HepG2 (cell line): ENCODE measurements around the gene CHRNB1. TPM values are rescaled to one million over a fixed set of nuclear protein-coding genes. Genes with fewer than 3 reads are reported as not detected.

ENCODE experiments used
- CENPBD1 ChIP-seq: sonication (generic); formaldehyde crosslinking; IDR thresholded peaks from 2 replicates; pipeline ENCODE4 v1.8.0; 2022; ENCODE audit warnings: missing genetic modification reagents, low read depth, mild to moderate bottlenecking, borderline replicate concordance
- DNMT1 ChIP-seq: sonication (generic); formaldehyde crosslinking; IDR thresholded peaks from 2 replicates; pipeline ENCODE4 v1.5.1; 2020; ENCODE audit warnings: mild to moderate bottlenecking, missing genetic modification reagents
- EED ChIP-seq: sonication (generic); formaldehyde crosslinking; IDR thresholded peaks from 2 replicates; pipeline ENCODE4 v1.5.0; 2020; ENCODE audit warnings: mild to moderate bottlenecking, missing genetic modification reagents
- GLMP ChIP-seq: sonication (generic); formaldehyde crosslinking; IDR thresholded peaks from 2 replicates; pipeline ENCODE4 v1.9.0; 2021; ENCODE audit warnings: missing genetic modification reagents, mild to moderate bottlenecking, borderline replicate concordance
- GPBP1L1 ChIP-seq: sonication (generic); formaldehyde crosslinking; IDR thresholded peaks from 2 replicates; pipeline ENCODE4 v1.5.0; 2020; ENCODE audit warnings: mild to moderate bottlenecking, missing genetic modification reagents
- HES4 ChIP-seq: sonication (generic); formaldehyde crosslinking; IDR thresholded peaks from 2 replicates; pipeline ENCODE4 v1.9.0; 2021; ENCODE audit warnings: mild to moderate bottlenecking, missing genetic modification reagents, borderline replicate concordance
- HNF4A ChIP-seq: sonication (generic); formaldehyde crosslinking; IDR thresholded peaks from 2 replicates; pipeline ENCODE4 v1.4.0; 2020; ENCODE audit warnings: missing genetic modification reagents
- JUND ChIP-seq: sonication (generic); formaldehyde crosslinking; IDR thresholded peaks from 2 replicates; pipeline ENCODE4 v1.8.0; 2022; ENCODE audit warnings: mild to moderate bottlenecking, missing genetic modification reagents
- NKX3-1 ChIP-seq: sonication (generic); formaldehyde crosslinking; IDR thresholded peaks from 2 replicates; pipeline ENCODE4 v1.5.0; 2020; ENCODE audit warnings: missing genetic modification reagents
- RXRA ChIP-seq: sonication (generic); formaldehyde crosslinking; IDR thresholded peaks from 2 replicates; pipeline ENCODE4 v1.5.1; 2020; ENCODE audit warnings: missing genetic modification reagents
- RXRB ChIP-seq: IDR thresholded peaks from 2 replicates; pipeline ENCODE4 v1.6.1; 2016; ENCODE audit warnings: borderline replicate concordance, missing genetic modification reagents, missing compliant biosample characterization
- SALL1 ChIP-seq: sonication (generic); formaldehyde crosslinking; IDR thresholded peaks from 2 replicates; pipeline ENCODE4 v1.8.0; 2022; ENCODE audit warnings: mild to moderate bottlenecking, missing genetic modification reagents
- SATB2 ChIP-seq: sonication (generic); formaldehyde crosslinking; IDR thresholded peaks from 2 replicates; pipeline ENCODE4 v1.5.0; 2020; ENCODE audit warnings: missing genetic modification reagents
- SP5 ChIP-seq: IDR thresholded peaks from 2 replicates; pipeline ENCODE4 v1.6.1; 2016; ENCODE audit warnings: low read depth, borderline replicate concordance
- SRF ChIP-seq: IDR thresholded peaks from 2 replicates; pipeline ENCODE4 v1.6.1; 2011; ENCODE audit warnings: mild to moderate bottlenecking, low read depth, low read length, moderate library complexity
- TEAD3 ChIP-seq: optimal IDR thresholded peaks from 2 replicates; pipeline ENCODE3; 2016; ENCODE audit warnings: borderline replicate concordance
- TOPORS ChIP-seq: sonication (generic); formaldehyde crosslinking; IDR thresholded peaks from 2 replicates; pipeline ENCODE4 v1.8.0; 2023; ENCODE audit warnings: mild to moderate bottlenecking, missing genetic modification reagents
- ZNF143 ChIP-seq: sonication (generic); formaldehyde crosslinking; IDR thresholded peaks from 2 replicates; pipeline ENCODE4 v1.4.0; 2020; ENCODE audit warnings: missing genetic modification reagents
- ZNF256 ChIP-seq: sonication (generic); formaldehyde crosslinking; conservative IDR thresholded peaks from 2 replicates; pipeline ENCODE4 v1.4.0; 2020; ENCODE audit warnings: missing genetic modification reagents
- ZNF296 ChIP-seq: sonication (generic); formaldehyde crosslinking; conservative IDR thresholded peaks from 2 replicates; pipeline ENCODE4 v1.5.0; 2020; ENCODE audit warnings: mild to moderate bottlenecking, missing genetic modification reagents
- ZNF335 ChIP-seq: sonication (generic); formaldehyde crosslinking; IDR thresholded peaks from 2 replicates; pipeline ENCODE4 v1.4.0; 2020; ENCODE audit warnings: missing genetic modification reagents
- ZNF430 ChIP-seq: sonication (generic); formaldehyde crosslinking; IDR thresholded peaks from 2 replicates; pipeline ENCODE4 v1.9.0; 2021; ENCODE audit warnings: mild to moderate bottlenecking, missing genetic modification reagents
- ZNF441 ChIP-seq: sonication (generic); formaldehyde crosslinking; IDR thresholded peaks from 2 replicates; pipeline ENCODE4 v1.7.0; 2021; ENCODE audit warnings: missing genetic modification reagents, borderline replicate concordance
- ZNF564 ChIP-seq: sonication (generic); formaldehyde crosslinking; IDR thresholded peaks from 2 replicates; pipeline ENCODE4 v1.8.1; 2023; ENCODE audit warnings: mild to moderate bottlenecking, missing genetic modification reagents
- ZNF576 ChIP-seq: sonication (generic); formaldehyde crosslinking; IDR thresholded peaks from 2 replicates; pipeline ENCODE4 v1.4.0; 2020; ENCODE audit warnings: mild to moderate bottlenecking, missing genetic modification reagents
- ZNF597 ChIP-seq: sonication (generic); formaldehyde crosslinking; IDR thresholded peaks from 2 replicates; pipeline ENCODE4 v1.5.0; 2020; ENCODE audit warnings: missing genetic modification reagents
- ZNF691 ChIP-seq: sonication (generic); formaldehyde crosslinking; IDR thresholded peaks from 2 replicates; pipeline ENCODE4 v1.4.0; 2020; ENCODE audit warnings: missing genetic modification reagents, low read depth, mild to moderate bottlenecking, borderline replicate concordance
- ZNF7 ChIP-seq: IDR thresholded peaks from 2 replicates; pipeline ENCODE4 v1.6.1; 2016; ENCODE audit warnings: missing biosample characterization, missing genetic modification reagents
- ZSCAN12 ChIP-seq: sonication (generic); formaldehyde crosslinking; IDR thresholded peaks from 2 replicates; pipeline ENCODE4 v1.9.0; 2021; ENCODE audit warnings: mild to moderate bottlenecking, missing genetic modification reagents
- polyA plus RNA-seq, 8 experiments: library from polyadenylated mRNA; depleted of rRNA in 3 of 8; stranded (reverse) in 7 of 8; unstranded in 1 of 8; fragments of >200 nt; fragmentation: Illumina TruSeq in 4 of 8; extraction: Trizol in 4 of 8; gene quantifications; 2 replicates each; pipeline versions ENCODE4 v1.2.1 to v1.2.3, GENCODE V29; 2011 to 2016; ENCODE audit warnings: low read depth in 4 of 8, missing spikeins in 1 of 8, mixed read lengths in 1 of 8; ENCODE audit not compliant: insufficient read depth in 1 of 8
- total RNA-seq, 5 experiments: library from RNA; depleted of rRNA; stranded (reverse); fragments of >200 nt; fragmentation: Illumina TruSeq; extraction: Trizol; gene quantifications; 2 replicates each; pipeline ENCODE4 v1.2.3, GENCODE V29; 2016; ENCODE audit warnings: low read depth in 1 of 5

CHRNB1 gene
- total and polyA plus RNA-seq, 2 of the 13 experiments (the other 11 are each of a cell fraction or from before 2014, with no cell fraction given): 5.4 to 33.7 TPM

- TF ChIP-seq TOPORS: no peak
- peak; percentile 34; the same call in 1 of the 2 replicates for TF ChIP-seq HNF4A (CRISPR knock-in tag)
- peak; percentile 8 for TF ChIP-seq SP5 (CRISPR knock-in tag)
- no peak for TF ChIP-seq RXRB (CRISPR knock-in tag)
- no peak for TF ChIP-seq SATB2
- no peak for TF ChIP-seq HES4 (CRISPR knock-in tag)
- TF ChIP-seq ZNF576 (CRISPR knock-in tag): no peak
- TF ChIP-seq GLMP: no peak
- no peak for TF ChIP-seq CENPBD1 (CRISPR knock-in tag)
- TF ChIP-seq ZSCAN12: no peak
- no peak for TF ChIP-seq GPBP1L1 (CRISPR knock-in tag)
- TF ChIP-seq ZNF256 (CRISPR knock-in tag): peak; percentile 41; the same call in 1 of the 2 replicates
- TF ChIP-seq ZNF597 (CRISPR knock-in tag): no peak
- no peak for TF ChIP-seq ZNF335 (CRISPR knock-in tag)
- TF ChIP-seq ZNF143: no peak
- no peak for TF ChIP-seq ZNF7 (CRISPR knock-in tag)
- no peak for TF ChIP-seq RXRA (CRISPR knock-in tag)
- TF ChIP-seq ZNF441 (CRISPR knock-in tag): no peak
- no peak for TF ChIP-seq EED (CRISPR knock-in tag)
- TF ChIP-seq JUND (CRISPR knock-in tag): no peak
- no peak for TF ChIP-seq NKX3-1
- TF ChIP-seq TEAD3 (CRISPR knock-in tag): no peak
- TF ChIP-seq DNMT1 (CRISPR knock-in tag): no peak
- no peak for TF ChIP-seq ZNF691
- no peak; the same call in 1 of the 2 replicates for TF ChIP-seq SALL1
- TF ChIP-seq SRF: no peak
- peak; percentile 41; the same call in 1 of the 2 replicates for TF ChIP-seq ZNF430 (CRISPR knock-in tag)
- peak; percentile 66; the same call in 1 of the 2 replicates for TF ChIP-seq ZNF296
- 0 out of 2 replicates have a peak, but pooled peaks have one; percentile 34 for TF ChIP-seq ZNF564 (CRISPR knock-in tag)
Measured at GRCh38 chr17:7445619-7445968, 733 bp downstream of the CHRNB1 start (continued).
